Activated CD8-positive, alpha-beta memory T cell treated with anti-CD3 and anti-CD28 coated beads, Interleukin-2, amount 10 ng/mL, durations not matched to agents 7 days and 5 days (primary cell): Measurements from ENCODE around the gene ARFGAP1. TPM values are rescaled to one million over a fixed set of nuclear protein-coding genes. Genes with fewer than 3 reads are reported as not detected.

Source experiments
- ATAC-seq: fragments of 150-1000 bp; cut with Tn5 transposase; one replicate; pipeline ENCODE4 v1.10.0; 2021; ENCODE audit warnings: moderate library complexity
- CTCF ChIA-PET: fragments of 350-600 bp; sonication (Branson Sonifier 250); formaldehyde crosslinking; loops from one replicate; lab custom pipeline; 2021; ENCODE audit warnings: antibody characterized with exemption; lab: Charles Lee
- DNase-seq: peaks from one replicate; pipeline ENCODE4 v3.0.0-alpha.2; 2020
- H3K27ac Mint-ChIP-seq: one replicate; pipeline ENCODE4 v1.8.0; 2021; ENCODE audit warnings: mild to moderate bottlenecking, mixed read lengths
- H3K27me3 Mint-ChIP-seq: one replicate; pipeline ENCODE4 v1.8.0; 2021; ENCODE audit warnings: mixed read lengths
- H3K36me3 Mint-ChIP-seq: one replicate; pipeline ENCODE4 v1.8.0; 2021; ENCODE audit warnings: mild to moderate bottlenecking, mixed read lengths
- H3K4me1 Mint-ChIP-seq: one replicate; pipeline ENCODE4 v1.8.0; 2021; ENCODE audit warnings: mixed read lengths
- H3K4me3 Mint-ChIP-seq: one replicate; pipeline ENCODE4 v1.8.0; 2021; ENCODE audit warnings: mild to moderate bottlenecking, moderate library complexity, mixed read lengths
- H3K9me3 Mint-ChIP-seq: one replicate; pipeline ENCODE4 v1.8.0; 2022; ENCODE audit warnings: low read depth, mixed read lengths
- total RNA-seq, 2 experiments: library from RNA; stranded (reverse); gene quantifications; one replicate each; pipeline ENCODE4 v1.2.3, GENCODE V29; 2021

Gene ARFGAP1
- total RNA-seq, 2 experiments from 2014 or later: 79.6 to 90.2 TPM

GRCh38 chr20:63268671-63269439 is 3.8 kb upstream of the ARFGAP1 start:
- ATAC-seq: no peak
- Mint-ChIP-seq H3K4me1 (peaks cover 11% of the 10 kb centered on the region), H3K27ac (no peak overlapping the region), H3K36me3 (peaks cover 1% of the 10 kb centered on the region), H3K27me3 (peaks cover 12% of the 10 kb centered on the region), H3K4me3 (no peak overlapping the region), H3K9me3 (no peaks in the 10 kb centered on the region)
- CTCF ChIA-PET: no interaction called here
- no peak for DNase-seq

- CTCF ChIA-PET: no interaction called here
- Mint-ChIP-seq H3K4me3 (no peak overlapping the region), H3K4me1 (peaks cover 19% of the 10 kb centered on the region), H3K9me3 (no peaks in the 10 kb centered on the region), H3K36me3 (peaks cover 1% of the 10 kb centered on the region), H3K27me3 (peaks cover 5% of the 10 kb centered on the region), H3K27ac (no peak overlapping the region)
- ATAC-seq (no peak), DNase-seq (no peak)
These were observed 2.9 kb upstream of the ARFGAP1 start for GRCh38 chr20:63269724-63270123.

DNA sequence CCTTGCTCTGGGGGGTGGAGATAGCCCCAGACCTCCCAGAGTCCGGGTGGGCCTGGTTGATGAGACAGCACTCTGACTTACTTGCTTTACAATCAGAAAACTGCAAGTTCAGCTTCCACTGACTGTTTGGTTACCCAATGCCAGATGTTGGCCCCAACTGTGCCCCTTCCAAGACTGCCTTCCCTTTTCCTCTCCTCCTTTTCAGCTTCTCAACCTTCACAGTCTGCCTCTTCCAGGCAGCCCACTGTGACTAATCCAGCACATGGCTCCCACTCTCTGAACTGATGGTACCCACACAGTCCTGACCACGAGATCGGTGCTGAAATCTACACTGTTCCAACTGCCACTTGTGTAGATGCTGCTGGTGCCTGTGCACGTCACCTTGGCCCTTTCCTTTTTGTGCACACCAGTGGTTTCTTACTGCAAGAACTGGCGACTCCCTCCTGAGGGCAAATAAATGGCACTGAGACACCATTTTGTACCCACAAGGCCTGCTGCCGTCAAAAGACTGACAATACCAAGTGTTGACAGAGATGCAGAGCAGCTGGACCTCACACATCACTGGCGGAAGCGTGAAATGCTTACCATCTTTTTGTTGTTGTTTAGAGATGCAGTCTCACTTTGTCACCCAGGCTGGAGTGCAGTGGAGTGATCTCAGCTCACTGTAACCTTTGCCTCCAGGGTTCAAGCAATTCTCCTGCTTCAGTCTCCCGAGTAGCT is 1.8 kb upstream of the ARFGAP1 start:
- no peak for DNase-seq
- no peaks in the 10 kb centered on the region for H3K9me3 Mint-ChIP-seq

DNA sequence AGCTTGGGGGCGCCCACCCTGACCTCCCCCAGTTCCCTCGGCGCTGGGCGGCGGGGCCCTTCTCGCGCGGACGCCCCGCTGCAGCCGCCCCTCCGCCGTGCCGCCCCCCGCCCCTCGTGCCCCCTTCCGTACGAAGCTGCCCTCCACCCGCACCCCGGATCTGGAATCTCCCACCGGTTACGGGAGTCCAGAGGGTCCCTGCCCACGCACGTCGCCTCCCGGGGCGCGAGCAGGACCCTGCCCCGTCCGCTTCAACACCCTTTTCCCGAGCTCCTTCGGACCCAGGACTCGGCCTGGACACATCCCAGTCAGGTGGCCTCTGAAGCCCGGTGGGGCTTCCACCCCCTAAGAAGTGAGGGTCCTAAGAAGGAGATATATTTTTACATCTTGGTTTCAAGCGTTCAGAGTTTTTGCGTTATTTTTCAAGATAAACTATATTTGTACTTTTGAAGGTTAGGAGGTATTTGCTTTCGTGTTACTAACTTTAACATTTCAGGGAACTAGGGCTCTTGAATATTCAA is 506 bp downstream of the ARFGAP1 start:
- H3K4me1 Mint-ChIP-seq: peaks cover 26% of the 10 kb centered on the region
- H3K9me3 Mint-ChIP-seq: no peaks in the 10 kb centered on the region
- CTCF ChIA-PET: interaction anchor here (0.6 to 1.3 kb wide), 6 partner anchors 14 to 223 kb away, joined by 3 to 7 read pairs (median 4); partner anchors contain the start of genes BIRC7 and YTHDF1
- peak overlapping the region; percentile 79 for H3K4me3 Mint-ChIP-seq
- no peaks in the 10 kb centered on the region for H3K27me3 Mint-ChIP-seq
- peak overlapping the region; percentile 82 for H3K27ac Mint-ChIP-seq
- ATAC-seq: no peak
- H3K36me3 Mint-ChIP-seq: peaks cover 1% of the 10 kb centered on the region
- no peak for DNase-seq

More for the DNA sequence above, 1.8 kb upstream of the ARFGAP1 start:
- Mint-ChIP-seq H3K36me3 (peaks cover 1% of the 10 kb centered on the region), H3K4me1 (peaks cover 26% of the 10 kb centered on the region), H3K27me3 (peaks cover 3% of the 10 kb centered on the region), H3K4me3 (no peak overlapping the region), H3K27ac (no peak overlapping the region)
- CTCF ChIA-PET: interaction anchor here (1.0 to 1.8 kb wide), 2 partner anchors 20 to 47 kb away, joined by 3 to 5 read pairs; no protein-coding TSS in a partner anchor
- no peak for ATAC-seq

- no peaks in the 10 kb centered on the region for H3K9me3 Mint-ChIP-seq
- CTCF ChIA-PET: interaction anchor here (1.3 kb wide), 1 partner anchor 13 kb away, joined by 5 read pairs; no protein-coding TSS in a partner anchor
These were observed 1.2 kb downstream of the ARFGAP1 start for GRCh38 chr20:63273635-63274380.

GRCh38 chr20:63274381-63275228 is 2.0 kb downstream of the ARFGAP1 start:
- CTCF ChIA-PET: interaction anchor here (1.3 kb wide), 1 partner anchor 12 kb away, joined by 5 read pairs; no protein-coding TSS in a partner anchor
- no peaks in the 10 kb centered on the region for H3K9me3 Mint-ChIP-seq
- ATAC-seq (no peak), DNase-seq (no peak)
- no peaks in the 10 kb centered on the region for H3K27me3 Mint-ChIP-seq
- peak overlapping the region; percentile 24 for H3K4me3 Mint-ChIP-seq
- H3K4me1 Mint-ChIP-seq: peaks cover 26% of the 10 kb centered on the region
- H3K36me3 Mint-ChIP-seq: peaks cover 3% of the 10 kb centered on the region
- no peak overlapping the region for H3K27ac Mint-ChIP-seq

More at GRCh38 chr20:63273635-63274380, 1.2 kb downstream of the ARFGAP1 start:
- no peak for DNase-seq
- no peak for ATAC-seq
- H3K27ac Mint-ChIP-seq: peak overlapping the region; percentile 82
- H3K4me3 Mint-ChIP-seq: peak overlapping the region; percentile 79
- peaks cover 1% of the 10 kb centered on the region for H3K36me3 Mint-ChIP-seq
- peaks cover 26% of the 10 kb centered on the region for H3K4me1 Mint-ChIP-seq
- H3K27me3 Mint-ChIP-seq: no peaks in the 10 kb centered on the region

DNA sequence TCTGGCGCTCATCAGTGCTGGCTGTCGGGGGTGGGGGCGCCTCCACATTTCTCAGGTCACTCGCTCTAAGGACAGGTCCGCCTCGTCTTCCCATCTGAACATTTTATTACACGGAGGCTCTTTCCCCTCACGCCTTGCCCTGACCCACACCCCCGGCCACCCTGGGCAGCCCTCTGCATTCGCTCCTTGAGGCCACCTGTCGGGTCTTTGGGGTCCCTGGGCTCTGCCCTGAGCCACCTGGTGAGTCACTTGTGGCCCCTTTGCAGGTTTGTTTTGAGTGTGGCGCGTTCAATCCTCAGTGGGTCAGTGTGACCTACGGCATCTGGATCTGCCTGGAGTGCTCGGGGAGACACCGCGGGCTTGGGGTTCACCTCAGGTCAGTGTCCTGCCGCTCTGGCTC is 3.2 kb downstream of the ARFGAP1 start:
- peaks cover 3% of the 10 kb centered on the region for H3K36me3 Mint-ChIP-seq
- H3K27me3 Mint-ChIP-seq: no peaks in the 10 kb centered on the region
- H3K4me1 Mint-ChIP-seq: peaks cover 25% of the 10 kb centered on the region
- H3K27ac Mint-ChIP-seq: no peak overlapping the region
- DNase-seq (no peak), ATAC-seq (no peak)
- no peak overlapping the region for H3K4me3 Mint-ChIP-seq
- CTCF ChIA-PET: no interaction called here
- no peaks in the 10 kb centered on the region for H3K9me3 Mint-ChIP-seq

DNA sequence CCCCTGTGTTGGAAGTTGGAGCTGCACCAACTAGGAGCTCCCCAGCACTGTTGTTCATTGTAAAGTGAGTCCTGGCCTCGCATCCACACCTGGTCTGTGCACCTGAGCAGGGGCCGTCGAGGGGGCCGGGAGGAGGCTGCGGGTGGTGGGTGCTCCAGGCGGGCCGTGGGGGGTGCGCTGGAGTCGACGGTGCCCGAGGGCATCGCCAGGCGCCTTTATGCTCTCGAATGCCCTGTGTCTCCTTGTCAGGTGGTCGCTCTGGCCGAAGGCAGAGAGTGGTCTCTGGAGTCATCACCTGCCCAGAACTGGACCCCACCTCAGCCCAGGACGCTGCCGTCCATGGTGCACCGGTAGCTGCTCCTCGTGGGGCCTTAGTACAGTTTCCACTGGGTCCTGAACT is 4.3 kb downstream of the ARFGAP1 start:
- DNase-seq: no peak
- no peak for ATAC-seq
- H3K36me3 Mint-ChIP-seq: peaks cover 2% of the 10 kb centered on the region
- no peaks in the 10 kb centered on the region for H3K27me3 Mint-ChIP-seq
- no peak overlapping the region for H3K4me3 Mint-ChIP-seq
- H3K9me3 Mint-ChIP-seq: no peaks in the 10 kb centered on the region
- H3K4me1 Mint-ChIP-seq: peaks cover 21% of the 10 kb centered on the region
- no peak overlapping the region for H3K27ac Mint-ChIP-seq
- CTCF ChIA-PET: no interaction called here

- ATAC-seq (no peak), DNase-seq (no peak)
- Mint-ChIP-seq H3K4me3 (no peak overlapping the region), H3K27ac (no peak overlapping the region), H3K9me3 (no peaks in the 10 kb centered on the region), H3K4me1 (peaks cover 21% of the 10 kb centered on the region), H3K27me3 (no peaks in the 10 kb centered on the region), H3K36me3 (peaks cover 2% of the 10 kb centered on the region)
- CTCF ChIA-PET: no interaction called here
These were observed 5.1 kb downstream of the ARFGAP1 start for GRCh38 chr20:63277466-63278272.

GRCh38 chr20:63278661-63279060 is 6.0 kb downstream of the ARFGAP1 start:
- ATAC-seq: no peak
- H3K4me1 Mint-ChIP-seq: peaks cover 17% of the 10 kb centered on the region
- H3K36me3 Mint-ChIP-seq: peaks cover 2% of the 10 kb centered on the region
- no peaks in the 10 kb centered on the region for H3K9me3 Mint-ChIP-seq
- no peak for DNase-seq
- no peaks in the 10 kb centered on the region for H3K27me3 Mint-ChIP-seq
- no peak overlapping the region for H3K27ac Mint-ChIP-seq
- H3K4me3 Mint-ChIP-seq: no peak overlapping the region
- CTCF ChIA-PET: no interaction called here

DNA sequence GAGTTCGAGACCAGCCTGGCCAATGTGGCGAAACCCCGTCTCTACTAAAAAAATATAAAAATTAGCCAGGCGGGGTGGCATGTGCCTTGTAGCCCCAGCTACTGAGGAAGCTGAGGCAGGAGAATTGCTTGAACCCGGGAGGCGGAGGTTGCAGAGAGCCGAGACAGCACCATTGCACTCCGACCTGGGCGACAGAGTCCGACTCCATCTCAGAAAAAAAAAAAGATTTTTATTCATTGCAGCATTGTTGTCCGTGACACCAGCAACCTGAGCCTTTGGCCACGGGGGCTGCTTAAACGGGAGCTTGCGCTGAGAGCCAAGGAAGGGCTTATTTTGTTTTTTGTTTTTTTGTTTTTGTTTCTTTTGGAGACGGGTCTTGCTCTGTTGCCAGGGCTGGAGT is 7.3 kb downstream of the ARFGAP1 start:
- H3K27me3 Mint-ChIP-seq: no peaks in the 10 kb centered on the region
- DNase-seq (no peak), ATAC-seq (no peak)
- H3K9me3 Mint-ChIP-seq: no peaks in the 10 kb centered on the region
- H3K36me3 Mint-ChIP-seq: peaks cover 2% of the 10 kb centered on the region
- CTCF ChIA-PET: interaction anchor here (0.6 to 1.2 kb wide), 2 partner anchors 30 to 216 kb away, joined by 3 to 4 read pairs; no protein-coding TSS in a partner anchor
- no peak overlapping the region for H3K4me3 Mint-ChIP-seq
- H3K4me1 Mint-ChIP-seq: peaks cover 9% of the 10 kb centered on the region
- H3K27ac Mint-ChIP-seq: no peak overlapping the region
